GM12864 (cell line): ENCODE measurements around the gene SLC9B1.
"Not testable (repeated sequence)": the region's sequence is repeated elsewhere in the genome, so short reads cannot be mapped to it uniquely, and the experiment has no call there.

Experiments used
- DNase-seq: peaks from one replicate; pipeline ENCODE4 v3.0.0-alpha.2; 2011; ENCODE audit warnings: low read depth
- H3K4me3 ChIP-seq: 2 replicates; pipeline ENCODE4 v1.5.1; 2011; ENCODE audit warnings: mild to moderate bottlenecking, low read depth, low read length, control low read depth
- TF ChIP-seq, protein P1 (sequence below): IDR thresholded peaks from 2 replicates; pipeline ENCODE4 v1.5.1; 2011; ENCODE audit warnings: low read depth, mild to moderate bottlenecking, moderate library complexity, low read length, control low read depth, inconsistent platforms; ENCODE audit errors: missing control alignments

SLC9B1 gene

DNA sequence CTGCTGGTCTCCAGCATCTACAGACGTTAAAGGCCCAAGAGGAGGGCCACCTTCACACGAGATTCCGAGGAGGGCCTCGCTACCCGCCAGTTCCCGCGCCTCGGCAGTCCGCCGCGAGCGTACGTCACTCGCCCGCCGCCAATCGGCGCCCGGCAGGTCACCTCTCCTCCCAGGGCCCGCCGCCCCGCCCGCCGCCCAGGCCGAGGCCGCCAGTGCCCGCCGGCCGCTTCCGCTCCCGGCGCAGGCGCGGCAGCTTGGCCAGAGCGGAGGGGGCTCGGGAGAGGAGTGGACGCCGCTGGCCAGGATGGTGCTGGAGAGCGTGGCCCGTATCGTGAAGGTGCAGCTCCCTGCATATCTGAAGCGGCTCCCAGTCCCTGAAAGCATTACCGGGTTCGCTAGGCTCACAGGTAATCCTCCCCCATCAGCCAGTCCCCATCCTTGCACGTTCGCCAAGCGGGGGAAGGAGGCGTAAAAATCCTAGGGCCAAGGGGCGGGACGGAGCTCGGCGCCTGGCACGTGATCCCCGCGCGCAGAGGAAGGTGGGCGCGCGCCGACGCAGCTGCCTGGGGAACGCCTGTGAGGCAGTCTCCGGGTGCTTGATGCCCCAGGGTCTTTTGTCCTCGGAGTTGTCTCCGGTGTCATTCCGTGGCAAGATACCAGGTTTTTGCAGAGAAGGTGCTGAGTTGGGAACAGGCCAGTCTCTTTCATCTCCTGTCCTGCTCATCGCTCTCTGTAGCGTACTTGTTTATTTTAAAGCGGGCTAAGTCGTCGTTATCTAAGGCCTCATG lies 150.5 kb downstream of the SLC9B1 start, which contains the start of gene CISD2:
Gene CISD2 (plus strand): TSS at position 212 of the 788 bp plus-strand sequence. CDS start 93 bp downstream, at position 305.
- TF ChIP-seq, protein P1, sequence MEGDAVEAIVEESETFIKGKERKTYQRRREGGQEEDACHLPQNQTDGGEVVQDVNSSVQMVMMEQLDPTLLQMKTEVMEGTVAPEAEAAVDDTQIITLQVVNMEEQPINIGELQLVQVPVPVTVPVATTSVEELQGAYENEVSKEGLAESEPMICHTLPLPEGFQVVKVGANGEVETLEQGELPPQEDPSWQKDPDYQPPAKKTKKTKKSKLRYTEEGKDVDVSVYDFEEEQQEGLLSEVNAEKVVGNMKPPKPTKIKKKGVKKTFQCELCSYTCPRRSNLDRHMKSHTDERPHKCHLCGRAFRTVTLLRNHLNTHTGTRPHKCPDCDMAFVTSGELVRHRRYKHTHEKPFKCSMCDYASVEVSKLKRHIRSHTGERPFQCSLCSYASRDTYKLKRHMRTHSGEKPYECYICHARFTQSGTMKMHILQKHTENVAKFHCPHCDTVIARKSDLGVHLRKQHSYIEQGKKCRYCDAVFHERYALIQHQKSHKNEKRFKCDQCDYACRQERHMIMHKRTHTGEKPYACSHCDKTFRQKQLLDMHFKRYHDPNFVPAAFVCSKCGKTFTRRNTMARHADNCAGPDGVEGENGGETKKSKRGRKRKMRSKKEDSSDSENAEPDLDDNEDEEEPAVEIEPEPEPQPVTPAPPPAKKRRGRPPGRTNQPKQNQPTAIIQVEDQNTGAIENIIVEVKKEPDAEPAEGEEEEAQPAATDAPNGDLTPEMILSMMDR = no peak
- H3K4me3 ChIP-seq = peak within 1 kb of the TSS; percentile 68
- DNase-seq = peak; percentile 81

DNA sequence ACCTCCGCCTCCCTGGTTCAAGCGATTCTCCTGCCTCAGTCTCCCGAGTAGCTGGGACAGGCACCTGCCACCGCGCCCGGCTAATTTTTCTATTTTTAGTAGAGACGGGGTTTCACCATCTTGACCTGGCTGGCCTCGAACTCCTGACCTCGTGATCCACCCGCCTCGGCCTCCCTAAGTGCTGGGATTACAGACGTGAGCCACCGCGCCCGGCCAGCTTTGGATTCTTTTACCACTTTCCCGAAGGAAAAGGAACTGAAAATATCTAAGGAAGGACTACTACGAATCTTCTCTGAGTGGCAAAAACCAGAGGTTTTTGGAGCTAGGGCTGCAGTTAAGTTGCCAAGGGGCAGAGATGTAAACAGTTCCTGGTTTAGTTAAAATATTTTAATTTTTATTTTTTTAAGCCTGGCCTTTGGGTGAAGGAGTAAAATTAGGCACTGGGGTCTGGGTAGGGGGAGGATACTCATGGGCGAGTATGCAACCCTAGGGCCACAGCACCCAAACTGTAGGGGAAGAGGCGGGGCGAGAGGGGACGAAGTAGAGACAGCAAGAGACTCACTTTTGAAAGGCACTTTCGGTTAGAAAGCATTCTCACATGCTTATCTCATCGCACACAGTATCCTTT lies 151.2 kb downstream of the SLC9B1 start:
- peak overlapping the region; percentile 68 for H3K4me3 ChIP-seq
- TF ChIP-seq, protein P1 = no peak
- DNase-seq = no peak

DNA sequence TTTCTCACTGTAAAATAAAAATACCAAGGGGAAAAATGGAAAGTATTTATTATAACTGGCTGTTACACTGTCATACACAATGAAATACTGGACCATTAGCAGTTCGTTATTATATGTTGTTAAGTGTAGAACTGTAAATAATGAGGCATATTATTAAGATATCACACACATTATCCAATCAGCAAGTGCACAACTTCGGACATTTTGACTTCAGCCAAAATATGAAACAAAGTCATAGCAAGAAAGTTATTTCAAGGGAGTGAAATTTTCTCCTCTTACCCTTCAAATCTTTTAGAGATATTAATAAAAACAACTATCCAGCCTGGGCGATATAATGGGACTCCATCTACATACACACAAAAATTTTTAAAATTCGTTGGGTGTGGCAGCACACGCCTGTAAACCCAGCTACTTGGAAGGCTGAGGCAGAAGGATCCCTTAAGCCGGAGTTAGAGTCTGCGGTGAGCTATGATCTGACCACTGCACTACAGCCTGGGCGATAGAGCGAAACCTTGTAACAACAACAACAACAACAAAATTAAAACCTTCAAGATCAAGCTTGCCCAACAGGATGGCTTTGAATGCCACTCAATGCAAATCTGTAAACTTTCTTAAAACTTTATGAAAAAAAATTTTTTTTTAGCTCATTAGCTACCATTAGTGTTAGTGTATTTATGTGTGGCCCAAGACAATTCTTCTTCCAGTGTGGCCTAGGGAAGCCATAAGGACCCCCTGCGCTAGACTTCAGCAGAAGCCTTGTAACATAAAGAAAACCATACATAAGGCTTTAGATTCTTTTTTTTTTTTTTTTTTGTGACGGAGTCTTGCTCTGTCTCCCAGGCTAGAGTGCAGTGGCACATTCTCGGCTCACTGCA lies 152.0 kb downstream of the SLC9B1 start:
- H3K4me3 ChIP-seq = peak overlapping the region; percentile 68
- TF ChIP-seq, protein P1 = no peak
- peak; percentile 31 for DNase-seq

DNA sequence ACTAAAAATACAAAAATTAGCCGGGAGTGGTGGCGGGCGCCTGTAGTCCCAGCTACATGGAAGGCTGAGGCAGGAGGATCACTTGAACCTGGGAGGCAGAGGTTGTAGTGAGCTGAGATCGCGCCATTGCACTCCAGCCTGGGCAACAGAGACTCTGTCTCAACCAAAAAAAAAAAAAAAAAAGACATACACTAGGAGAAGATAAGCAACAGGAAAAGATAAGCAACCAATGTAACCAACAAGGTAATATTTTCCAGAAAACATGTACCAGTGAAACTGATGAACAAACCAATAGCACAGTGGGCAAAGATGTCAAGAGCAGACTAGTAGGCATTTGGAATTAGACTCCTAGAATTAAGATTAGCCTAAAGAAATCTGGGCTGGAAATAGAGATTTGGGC lies 154.2 kb downstream of the SLC9B1 start:
- H3K4me3 ChIP-seq, DNase-seq: not testable (repeated sequence)

DNA sequence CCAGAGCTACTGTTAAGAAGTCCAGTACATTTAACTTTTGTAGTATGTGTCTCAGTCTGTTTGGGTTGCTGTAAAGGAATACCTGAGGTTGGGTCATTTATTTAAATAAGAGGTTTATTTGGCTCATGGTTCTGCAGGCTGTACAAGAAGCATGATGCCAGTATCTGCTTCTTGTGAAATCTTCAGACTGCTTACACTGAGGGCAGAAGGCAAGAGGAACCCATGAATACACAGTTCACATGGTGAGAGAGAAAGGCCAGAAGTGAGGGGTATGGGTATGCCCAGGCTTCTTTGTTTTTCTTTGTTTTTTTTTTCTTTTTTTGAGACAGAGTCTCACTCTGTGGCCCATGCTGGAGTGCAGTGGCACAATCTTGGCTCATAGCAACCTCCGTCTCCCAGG lies 156.8 kb downstream of the SLC9B1 start:
- TF ChIP-seq, protein P1 = no peak
- no peak for DNase-seq
- H3K4me3 ChIP-seq = no peak overlapping the region

DNA sequence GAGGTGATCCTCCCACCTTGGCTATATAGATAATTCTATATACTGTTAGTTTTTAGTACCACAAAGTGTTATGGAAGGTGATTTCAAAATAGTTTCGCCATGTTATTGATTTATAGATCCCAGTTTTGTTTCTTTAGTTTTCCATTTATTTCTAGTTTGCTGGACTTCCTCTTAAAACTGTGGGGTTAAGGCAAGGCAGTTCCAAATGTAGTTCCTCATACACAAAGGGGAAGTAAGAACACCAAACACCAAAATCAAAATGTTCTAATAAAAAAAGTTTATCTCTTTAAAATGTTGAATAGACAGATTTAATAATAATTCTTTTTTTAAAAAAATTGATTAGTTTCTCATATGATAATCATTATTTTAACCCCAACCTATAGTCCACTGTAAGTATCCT lies 157.5 kb downstream of the SLC9B1 start:
- DNase-seq = no peak
- TF ChIP-seq, protein P1 = no peak
- no peak overlapping the region for H3K4me3 ChIP-seq
